HG02610 (cell line): ENCODE results near the gene GRIK4.

Experiments used
- ATAC-seq: cut with Tn5 transposase; IDR thresholded peaks from one replicate; pipeline ENCODE4 v1.9.1; 2021; ENCODE audit warnings: mild to moderate bottlenecking, moderate library complexity; ENCODE audit not compliant: unreplicated experiment

Gene GRIK4

DNA sequence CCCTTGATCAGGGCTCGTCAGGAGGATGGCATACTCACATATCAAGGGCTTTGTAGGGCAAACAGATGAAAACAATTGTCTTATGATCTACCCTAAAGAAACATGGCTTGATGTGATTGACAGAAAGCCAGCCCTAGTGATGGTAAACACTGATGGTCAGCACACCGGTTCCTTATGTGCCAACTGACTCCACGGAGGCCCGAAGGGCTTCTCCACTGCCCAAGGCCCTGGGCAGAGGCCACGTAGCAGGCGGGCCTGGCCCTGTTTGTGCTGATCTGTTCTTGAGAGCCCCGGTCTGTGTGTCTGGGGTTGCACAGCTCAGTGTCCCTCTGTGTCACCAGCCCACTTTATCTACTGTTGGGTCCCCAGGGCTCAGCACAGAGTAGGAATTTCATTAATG, 115.2 kb downstream of the GRIK4 start:
- no peak for ATAC-seq

DNA sequence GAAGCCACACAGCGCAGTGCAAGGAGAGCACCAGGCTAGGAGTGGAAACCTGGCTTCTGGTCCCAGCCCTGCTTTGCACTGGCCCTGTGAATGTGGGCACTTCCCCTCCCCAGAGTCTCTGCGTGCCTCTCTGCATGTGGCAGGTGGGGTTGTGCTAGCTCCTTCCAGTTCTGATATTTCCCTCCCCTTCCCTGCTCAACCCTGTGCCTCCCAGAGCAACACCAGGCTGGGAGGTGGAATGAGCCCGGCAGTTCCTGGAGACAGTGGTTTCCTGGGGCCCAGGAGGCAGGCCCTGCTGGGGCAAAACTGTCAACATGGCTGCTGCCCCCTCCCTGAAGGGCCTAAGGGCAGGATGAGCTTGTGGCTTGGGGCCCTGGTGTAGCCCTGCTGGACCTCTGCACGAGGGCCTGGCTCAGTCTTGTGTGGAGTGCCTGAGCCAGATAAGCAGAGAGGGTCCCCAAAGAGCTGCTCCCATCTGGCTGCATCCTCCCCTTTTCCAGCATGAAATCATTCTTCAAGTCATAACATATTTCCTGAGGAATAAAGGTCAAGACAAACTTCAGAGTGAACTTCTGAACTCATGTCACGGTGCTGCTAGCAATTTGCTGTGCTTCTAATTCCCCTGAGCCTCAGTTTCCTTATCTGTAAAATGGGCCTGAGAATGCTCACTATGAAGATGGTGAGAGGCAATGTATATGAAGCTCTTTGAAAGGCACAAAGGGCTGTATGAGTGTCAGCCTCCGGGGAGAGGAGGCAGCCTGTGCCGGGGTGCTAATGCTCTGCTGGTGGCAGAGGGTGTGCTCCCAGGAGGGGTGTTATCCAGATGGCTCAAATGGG, 116.0 kb downstream of the GRIK4 start:
- ATAC-seq = no peak

DNA sequence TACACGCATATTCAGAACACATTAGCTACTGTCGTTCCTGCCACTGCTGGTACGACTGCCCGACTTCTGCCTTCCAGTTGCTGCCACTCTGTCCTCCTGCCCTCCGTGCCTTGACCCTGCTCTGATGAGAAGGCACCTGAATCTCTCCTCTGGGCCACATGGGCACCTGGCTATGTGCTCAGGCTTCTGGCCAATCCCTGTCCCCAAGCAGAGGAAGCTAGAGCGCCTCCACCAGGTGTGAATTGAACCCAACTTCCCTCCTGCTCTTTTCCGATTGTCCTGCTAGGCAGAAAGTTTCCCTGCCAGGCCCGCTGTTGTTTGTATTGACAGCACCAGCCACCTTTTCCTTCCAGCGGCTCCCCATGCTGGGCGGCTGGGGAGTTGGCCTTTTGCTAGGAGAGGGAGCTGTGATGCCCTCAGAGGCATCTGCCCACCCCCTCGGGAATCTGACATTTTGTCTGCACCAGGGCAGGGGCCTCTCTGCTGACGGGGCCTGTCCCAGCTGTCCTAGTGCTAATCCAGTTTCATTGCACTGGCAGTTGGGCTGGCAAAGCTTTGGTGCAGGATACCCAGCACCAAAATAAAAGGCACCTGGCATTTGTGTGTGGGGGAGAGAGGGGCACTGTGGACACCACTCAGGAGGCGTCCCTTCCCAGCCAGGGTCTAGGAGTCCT, 118.0 kb downstream of the GRIK4 start:
- no peak for ATAC-seq

DNA sequence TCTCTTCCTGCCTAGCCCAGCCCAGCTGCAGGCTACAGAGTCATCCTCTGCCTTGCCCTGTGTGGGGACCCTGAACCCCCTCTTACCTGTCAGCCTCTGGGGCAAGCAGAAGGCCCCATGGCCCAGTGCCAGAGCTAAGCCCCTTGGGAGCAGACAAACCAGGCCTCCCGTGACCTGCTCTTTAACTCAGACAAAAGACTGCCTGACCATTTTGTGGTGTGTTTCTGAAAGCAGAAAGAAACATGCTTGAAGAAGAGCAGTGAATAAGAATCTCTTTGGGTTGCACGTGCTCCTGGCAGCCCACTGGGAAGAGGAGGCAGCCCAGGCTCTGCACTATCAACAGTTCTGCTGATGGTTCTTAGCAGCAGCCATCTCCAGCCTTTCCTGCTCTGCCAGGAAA, 118.6 kb downstream of the GRIK4 start:
- no peak for ATAC-seq

DNA sequence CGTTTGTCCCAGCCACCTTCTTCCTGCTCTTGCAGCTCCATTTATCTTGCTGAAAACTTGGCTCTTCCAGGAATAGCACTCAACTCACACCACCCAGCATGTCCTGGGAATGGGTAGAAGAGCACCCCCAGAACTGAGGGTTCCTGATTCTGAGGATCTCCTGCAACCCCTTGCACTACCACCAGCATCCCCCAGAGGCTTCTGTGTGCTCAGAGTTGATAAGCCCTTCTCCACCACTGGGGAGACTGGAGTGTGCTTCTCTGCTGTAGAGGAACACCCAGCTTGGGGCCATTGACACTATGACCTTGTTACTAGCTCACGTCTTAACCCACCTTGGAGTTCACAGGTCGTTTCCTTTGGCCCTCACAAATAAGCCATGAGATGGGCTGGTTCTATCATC, 121.0 kb downstream of the GRIK4 start:
- no peak for ATAC-seq

DNA sequence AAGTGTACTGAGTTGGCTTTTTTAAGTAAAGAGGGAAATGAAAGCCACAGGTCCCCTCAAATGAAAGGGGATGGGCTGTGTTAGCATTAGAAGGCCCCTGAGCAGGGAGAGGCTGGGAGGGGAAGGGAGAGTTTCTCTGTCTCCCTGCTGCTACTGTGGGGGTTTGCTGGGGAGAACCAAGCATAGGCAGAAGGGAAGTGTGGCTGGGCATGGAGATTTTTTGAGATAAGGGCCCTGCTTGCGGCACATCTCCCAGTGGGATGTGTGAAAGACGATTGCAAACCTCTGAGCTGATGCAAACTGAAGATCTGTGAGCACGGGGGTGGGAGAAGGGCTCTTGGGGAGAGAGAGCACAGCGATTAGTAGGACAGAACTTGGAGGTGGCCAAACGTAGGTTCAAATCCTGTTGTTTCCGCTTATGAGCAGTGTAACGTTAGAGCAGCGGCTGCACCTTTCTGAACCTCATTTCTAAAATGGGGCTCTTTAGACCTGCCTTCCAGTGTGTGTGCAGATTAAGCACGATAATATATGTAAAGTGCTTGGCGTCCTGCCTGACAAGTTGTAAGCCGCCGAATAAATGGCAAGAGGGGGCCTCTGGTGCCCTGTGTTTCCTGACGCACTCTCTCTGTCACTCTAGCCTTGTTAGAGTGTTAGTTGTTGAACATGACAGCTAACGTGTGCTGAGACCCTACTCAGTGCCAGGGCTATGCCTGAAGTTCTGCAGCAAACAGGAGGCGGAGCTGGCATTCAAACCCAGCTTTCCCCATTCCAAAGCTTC, 122.3 kb downstream of the GRIK4 start:
- ATAC-seq = no peak

DNA sequence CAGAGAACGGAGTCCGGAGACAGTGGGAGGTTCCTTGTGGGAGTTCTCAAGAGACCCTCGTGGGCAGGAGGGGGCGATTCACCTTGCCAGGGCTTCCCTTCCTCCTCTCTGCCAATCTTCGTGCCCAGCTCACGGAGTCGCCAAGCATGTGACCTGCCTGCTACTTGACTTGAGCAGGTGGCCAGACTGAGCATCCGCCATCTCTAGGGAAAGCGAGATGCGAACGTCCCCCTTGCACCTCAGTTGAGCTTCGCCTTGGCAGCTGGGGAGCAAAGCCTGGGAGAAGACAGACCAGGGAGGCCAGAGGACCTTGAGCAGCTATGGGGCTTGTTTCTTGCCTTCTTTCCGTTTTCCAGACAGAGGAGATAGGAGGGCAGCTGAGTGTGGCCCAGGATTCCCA, 123.2 kb downstream of the GRIK4 start:
- no peak for ATAC-seq

DNA sequence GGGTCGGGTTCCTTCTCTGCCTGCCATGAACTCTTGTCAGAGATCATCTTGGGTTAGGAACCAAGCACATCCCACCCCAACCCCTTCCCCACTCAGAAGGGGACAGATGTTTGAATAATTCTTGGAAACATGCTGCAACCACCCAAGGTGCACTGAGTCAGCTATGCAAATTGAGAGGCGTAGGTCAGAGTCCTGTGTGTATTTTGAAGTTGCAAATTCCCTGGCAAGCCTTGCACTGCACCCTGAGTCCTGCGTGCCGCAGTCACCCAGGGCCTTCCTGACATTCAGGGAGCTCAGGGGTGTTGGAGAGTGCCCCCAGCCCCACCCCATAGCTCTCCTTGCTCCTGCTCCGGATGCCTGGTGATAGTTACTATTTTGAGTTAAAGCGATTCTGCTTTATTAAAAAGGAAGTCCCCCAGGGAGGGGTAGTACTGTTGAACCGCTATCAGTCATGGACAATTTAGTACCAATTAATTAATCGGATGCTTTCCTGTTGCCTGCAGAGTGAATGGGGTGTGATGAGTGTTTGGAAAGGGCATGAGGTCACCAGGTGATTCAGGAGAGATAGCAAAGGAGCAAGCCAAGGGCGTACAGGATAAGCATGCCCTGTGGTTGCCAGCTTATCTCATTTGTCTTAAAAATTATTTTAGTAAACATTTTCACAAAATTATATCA, 123.7 kb downstream of the GRIK4 start:
- ATAC-seq = no peak

DNA sequence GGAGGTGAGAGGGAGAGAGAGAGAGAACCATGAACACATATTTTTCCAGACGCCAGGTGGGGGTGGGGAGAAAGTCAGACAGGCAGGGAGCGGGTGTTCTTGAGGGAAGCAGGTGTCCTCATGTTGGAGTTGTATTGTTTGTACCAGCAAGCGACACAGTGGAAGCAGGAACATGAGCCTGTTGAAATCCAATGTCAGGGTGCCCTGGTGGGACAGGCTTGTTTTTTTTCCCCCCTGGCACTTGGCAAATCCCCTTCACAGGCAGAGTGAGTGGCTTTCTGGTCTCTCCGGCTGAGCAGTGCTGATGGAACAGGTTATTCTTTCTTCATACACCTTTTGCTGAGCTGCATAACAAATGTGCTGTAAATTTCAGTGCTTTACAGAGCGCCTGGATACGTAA, 125.6 kb downstream of the GRIK4 start:
- ATAC-seq = no peak

DNA sequence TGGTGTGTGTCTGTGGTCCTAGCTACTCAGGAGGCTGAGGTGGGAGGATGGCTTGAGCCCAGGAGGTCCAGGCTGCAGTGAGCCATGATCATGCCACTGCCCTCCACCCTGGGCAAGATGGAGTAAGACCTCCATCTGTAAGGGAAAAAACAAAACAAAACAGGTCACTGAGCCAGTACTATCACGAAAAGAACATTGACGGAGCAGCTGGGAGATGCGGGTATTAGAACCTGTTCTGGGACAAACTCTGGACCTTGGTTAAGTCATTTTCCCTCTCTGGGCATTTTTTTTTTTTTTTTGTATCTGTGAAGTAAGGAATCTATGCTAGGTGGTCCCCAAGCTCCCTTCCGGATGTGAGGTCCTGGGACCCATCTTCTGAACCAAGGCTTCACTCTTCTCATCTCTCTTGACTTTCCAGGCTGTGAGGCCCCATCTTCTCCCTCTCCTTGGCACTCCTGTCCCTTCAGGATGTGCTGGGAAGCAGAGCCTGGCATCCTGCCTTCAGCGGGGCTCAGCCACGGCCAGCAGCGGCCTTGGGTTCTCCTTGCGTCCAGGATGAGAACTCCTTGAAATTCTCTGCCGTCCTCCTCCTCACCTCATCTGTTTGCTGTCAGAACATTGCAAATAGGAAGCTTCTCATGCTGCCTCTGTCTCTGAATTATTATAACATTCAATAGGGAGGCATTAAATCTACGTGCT, 130.8 kb downstream of the GRIK4 start:
- no peak for ATAC-seq

DNA sequence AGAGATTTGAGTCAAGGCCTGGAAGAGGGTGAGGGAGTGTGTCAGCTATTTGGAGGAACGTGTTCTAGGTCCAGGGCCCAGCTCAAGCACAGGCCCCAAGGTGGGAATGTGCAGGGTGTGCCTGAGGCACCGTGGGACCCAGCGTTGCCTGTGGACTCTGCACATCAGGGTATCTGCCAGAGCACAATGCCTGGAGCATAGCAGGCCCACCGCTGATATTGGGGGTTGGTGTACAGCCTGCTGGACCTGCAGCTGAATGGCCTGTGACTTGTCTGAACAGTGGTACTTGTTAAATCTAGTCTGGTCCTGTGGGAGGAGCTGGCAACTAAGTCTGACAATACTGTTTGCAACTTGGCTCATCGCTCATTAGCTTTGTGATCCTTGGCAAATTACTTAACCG, 131.7 kb downstream of the GRIK4 start:
- ATAC-seq = no peak

DNA sequence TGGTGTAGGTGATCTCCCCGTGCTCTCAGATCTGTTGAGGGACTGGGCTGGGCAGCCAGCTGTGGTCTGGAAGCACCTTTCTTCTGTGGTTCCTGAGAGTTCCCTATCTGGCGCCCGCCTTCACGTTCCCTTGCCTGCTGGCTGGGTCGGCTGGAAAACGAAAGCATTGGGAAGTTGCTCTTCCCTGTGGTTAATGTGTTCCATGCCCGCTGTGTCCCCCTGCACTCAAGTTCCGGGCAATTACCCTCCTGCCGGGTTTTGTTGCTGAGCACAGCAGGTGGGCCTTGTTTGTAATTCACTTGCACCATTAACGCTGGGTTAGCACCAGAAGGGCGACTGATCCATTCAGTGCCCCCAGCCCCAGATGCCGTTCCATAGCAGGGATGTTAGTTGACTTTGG, 134.1 kb downstream of the GRIK4 start:
- ATAC-seq = no peak

DNA sequence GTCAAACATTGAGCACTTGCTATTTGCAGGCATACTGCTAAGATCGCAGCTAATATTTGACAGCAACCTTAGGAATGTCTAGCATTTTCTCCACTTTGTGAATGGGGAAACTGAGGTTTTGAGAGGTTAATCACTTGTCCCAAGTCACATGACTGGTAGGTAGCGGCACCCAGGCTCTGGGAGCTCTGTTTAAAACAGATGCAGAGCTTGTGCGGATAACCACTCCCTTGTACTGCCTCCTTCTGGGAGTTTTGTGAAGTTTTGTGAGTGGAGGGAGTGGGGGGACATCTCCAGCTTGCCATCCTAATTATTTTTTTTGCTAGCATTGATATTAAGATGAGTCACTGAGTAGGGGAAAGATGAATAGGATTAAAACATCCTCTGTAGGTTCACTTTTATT, 134.7 kb downstream of the GRIK4 start:
- ATAC-seq = no peak

DNA sequence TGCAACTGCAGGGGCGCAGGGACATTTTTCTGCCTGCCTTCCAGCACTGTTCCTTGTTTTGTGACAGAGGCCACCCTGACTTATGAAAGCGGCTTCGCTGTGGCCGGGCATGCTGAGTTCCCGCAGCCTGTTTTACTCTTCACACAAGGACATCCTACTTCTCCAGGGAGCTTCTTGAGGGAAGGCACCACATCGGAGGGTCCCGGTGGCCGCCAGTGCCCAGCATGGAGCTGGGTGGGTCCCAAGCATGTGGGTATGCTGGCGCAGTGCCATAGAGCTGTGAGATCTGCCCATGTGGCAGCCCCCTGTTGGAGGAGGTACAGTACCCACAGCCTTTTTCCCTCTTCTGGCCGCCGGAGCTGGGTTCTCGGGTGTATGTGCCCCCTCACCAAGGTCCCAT, 136.1 kb downstream of the GRIK4 start:
- ATAC-seq = no peak

DNA sequence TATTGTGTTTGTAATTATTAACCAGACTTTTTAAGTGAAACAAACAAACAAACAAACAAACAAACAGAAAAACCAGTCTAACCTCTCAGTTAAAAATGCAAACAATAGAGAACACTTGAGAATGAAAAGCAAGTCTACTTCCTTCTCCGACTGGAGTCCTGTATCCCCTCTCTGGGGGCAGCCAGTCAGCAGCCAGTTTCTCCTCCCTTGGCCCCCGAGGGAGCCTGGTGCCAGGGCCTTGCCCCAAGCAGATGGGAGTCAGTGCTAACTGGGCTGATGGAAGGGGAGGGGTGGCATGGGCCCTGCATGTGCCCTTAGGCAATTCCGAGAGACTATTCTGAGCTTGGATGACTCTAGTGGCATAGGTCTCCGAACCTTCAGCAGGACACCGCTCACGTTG, 137.2 kb downstream of the GRIK4 start:
- no peak for ATAC-seq

DNA sequence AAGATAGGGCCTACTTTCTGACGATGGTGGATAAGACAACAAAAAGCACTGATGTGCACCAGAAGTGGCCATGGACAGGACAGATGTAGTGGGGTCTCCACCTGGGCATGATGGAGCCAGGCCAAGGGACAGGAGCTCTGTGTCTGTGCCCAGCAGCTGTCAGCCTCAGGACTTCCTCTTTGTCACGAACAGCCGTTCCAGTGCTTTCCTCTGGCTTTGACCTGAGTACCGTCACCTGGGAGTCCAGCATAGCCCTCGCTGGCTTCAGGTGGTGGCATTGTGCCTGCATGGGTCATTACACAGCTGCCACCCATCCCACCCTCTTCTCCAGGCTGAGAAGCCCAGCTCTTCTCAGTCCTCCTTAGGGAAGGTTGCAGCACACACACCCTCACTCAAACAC, 137.8 kb downstream of the GRIK4 start:
- no peak for ATAC-seq

DNA sequence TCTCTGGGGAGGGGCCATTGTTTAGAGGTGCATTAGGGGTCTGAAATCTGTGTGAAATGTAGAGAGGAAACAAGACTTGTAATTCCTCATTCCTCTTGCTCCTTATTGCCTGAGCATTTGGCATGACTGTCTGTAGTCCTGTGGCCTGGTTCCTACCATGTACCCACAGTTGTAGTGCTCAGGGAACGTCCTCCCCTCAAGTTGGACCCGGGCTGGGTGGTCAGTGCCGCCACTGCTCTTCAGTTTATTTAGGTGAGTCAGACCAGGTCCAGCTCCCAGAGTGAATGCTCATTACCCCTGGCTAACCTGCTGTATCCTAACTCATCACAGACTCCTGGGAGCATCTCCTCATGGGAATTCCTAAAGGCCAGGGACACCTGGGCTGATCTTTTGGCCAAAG, 139.8 kb downstream of the GRIK4 start:
- no peak for ATAC-seq

DNA sequence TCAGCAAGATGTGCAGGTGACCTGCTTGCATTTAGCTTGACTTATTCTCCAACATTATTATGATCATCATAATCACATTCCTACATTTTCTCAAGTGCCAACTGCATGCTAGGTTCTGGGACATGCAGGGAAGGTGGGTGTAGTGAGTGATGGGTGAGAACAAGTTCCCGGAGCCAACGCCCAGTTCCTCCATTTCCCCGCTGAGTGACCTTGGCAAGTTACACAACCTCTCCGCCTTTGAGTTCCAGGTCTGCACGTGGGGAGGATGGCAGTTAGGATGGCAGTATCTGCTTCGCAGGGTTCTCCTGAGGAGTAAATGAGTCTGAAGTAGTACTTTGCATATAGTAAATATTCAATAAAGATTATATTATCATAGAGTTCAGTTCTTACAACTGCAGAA, 140.3 kb downstream of the GRIK4 start:
- ATAC-seq = no peak

DNA sequence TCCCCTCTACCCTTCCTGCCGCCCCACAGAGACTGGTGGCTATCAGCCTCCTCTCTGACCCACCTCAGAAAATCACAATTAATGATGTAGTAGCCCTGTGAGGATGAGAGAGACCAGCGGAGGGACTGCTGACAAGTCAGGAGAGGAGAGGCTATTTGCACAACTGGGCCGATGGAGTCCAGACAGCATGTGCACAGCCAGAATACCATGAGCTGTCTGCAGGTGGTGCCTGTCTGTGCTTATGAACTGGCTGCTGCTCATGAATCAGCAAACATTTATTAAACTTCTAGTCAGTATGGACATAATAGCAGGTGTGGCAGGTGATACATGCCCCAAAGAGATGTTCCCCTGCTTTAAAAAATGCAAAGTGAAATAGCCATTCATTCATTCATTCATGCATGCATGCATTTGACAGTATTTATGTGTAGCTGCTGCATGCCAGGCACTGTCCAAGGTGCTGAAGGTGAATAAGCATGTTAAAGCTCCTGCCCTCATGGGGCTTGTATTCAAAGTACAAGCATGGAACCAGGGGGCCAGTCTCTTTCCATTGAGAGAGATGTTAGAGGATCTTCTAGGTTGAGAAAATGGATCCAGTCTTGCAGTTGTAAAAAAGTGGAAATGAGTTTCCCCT, 141.3 kb downstream of the GRIK4 start:
- ATAC-seq = no peak

DNA sequence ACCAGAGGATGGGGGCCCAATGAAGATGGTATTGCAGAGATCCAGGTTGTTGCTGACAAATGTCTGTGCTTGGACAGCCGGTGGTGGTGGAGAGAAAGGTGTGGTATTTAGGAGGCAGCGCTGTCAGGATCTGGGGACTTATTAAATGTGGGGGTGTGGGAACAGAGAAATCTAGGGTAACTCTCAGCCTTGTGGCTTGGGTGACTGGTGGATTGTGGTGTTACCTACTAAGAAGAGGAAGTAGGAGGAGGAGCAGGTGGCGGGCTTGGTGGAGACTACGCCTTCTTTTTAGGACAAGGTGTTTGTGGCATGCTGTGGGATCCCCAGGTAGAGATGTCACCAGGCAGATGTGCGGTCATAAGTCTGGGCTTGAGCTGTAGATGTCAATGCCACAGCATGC, 144.0 kb downstream of the GRIK4 start:
- no peak for ATAC-seq
